A549 (cell line): ENCODE results near the gene AFAP1L2.

Experiments used
- CHD2 ChIP-seq: fragments of 150-350 bp; IDR thresholded peaks from 2 replicates; pipeline ENCODE4 v1.6.1; 2014; ENCODE audit warnings: low read length; ENCODE audit not compliant: partially characterized antibody
- CTCF ChIP-seq: fragments of >200 bp; sonication (Bioruptor Twin); formaldehyde crosslinking; IDR thresholded peaks from 3 replicates; pipeline ENCODE4 v1.5.1; 2016
- EP300 ChIP-seq, 2 experiments: fragments of >200 bp; sonication (Bioruptor Twin); formaldehyde crosslinking; IDR thresholded peaks; 2 replicates in 1 of 2; 3 replicates in 1 of 2; pipeline ENCODE4 v1.6.1; 2016 to 2017
- FOXS1 ChIP-seq: fragments of 250-450 bp; sonication (Bioruptor Pico); IDR thresholded peaks from 2 replicates; pipeline ENCODE4 v1.5.0; 2020; ENCODE audit warnings: mild to moderate bottlenecking, moderate library complexity
- PBX3 ChIP-seq: IDR thresholded peaks from 2 replicates; pipeline ENCODE4 v1.6.1; 2012
- PHF8 ChIP-seq: fragments of 200-600 bp; sonication (generic); IDR thresholded peaks from 2 replicates; pipeline ENCODE4 v1.6.1; 2016; ENCODE audit warnings: low read depth, mild to moderate bottlenecking, antibody characterized with exemption, moderate library complexity, borderline replicate concordance
- RAD21 ChIP-seq, 2 experiments: fragments of >200 bp in 1 of 2; sonication (Bioruptor Twin) in 1 of 2; formaldehyde crosslinking in 1 of 2; IDR thresholded peaks in 1 of 2; conservative IDR thresholded peaks in 1 of 2; 2 replicates in 1 of 2; 3 replicates in 1 of 2; pipeline ENCODE4 v1.6.1; 2012 to 2018; ENCODE audit warnings: inconsistent platforms in 1 of 2

GRCh38 chr10:114282526-114282925 lies 121.8 kb downstream of the AFAP1L2 start:
- TF ChIP-seq CTCF, result no peak
- no peak for TF ChIP-seq PHF8
- no peak for TF ChIP-seq FOXS1 (CRISPR knock-in tag)
- TF ChIP-seq PBX3, result no peak
- no peak for TF ChIP-seq CHD2
- no peak for TF ChIP-seq EP300 (IDR thresholded peaks at IDR 0.05)
- TF ChIP-seq RAD21 (conservative IDR thresholded peaks at IDR 0.05 in 1 of 2, IDR thresholded peaks at IDR 0.05 in 1 of 2), result no peak
